CD14-positive monocyte (primary cell): Measurements from ENCODE around the gene PARVB. TPM values are rescaled to one million over a fixed set of nuclear protein-coding genes. Genes with fewer than 3 reads are reported as not detected.

ENCODE experiments used
- DNase-seq, 3 donors: peaks; one replicate each; pipeline ENCODE4 v3.0.0-alpha.2; 2011 to 2022
- H2AFZ ChIP-seq: 2 replicates; pipeline ENCODE4 v1.6.0; 2012; ENCODE audit warnings: mild to moderate bottlenecking, low read depth, low read length, inconsistent platforms; ENCODE audit not compliant: insufficient read depth, poor library complexity, severe bottlenecking
- H3K27ac ChIP-seq, 2 donors: 1 replicate in 1 of 2; 2 replicates in 1 of 2; pipeline ENCODE4 v1.5.1; 2012 to 2013; ENCODE audit warnings: low read length in 2 of 2, control low read depth in 1 of 2, inconsistent platforms in 1 of 2, low read depth in 1 of 2, mild to moderate bottlenecking in 1 of 2
- H3K27me3 ChIP-seq, 2 donors: one replicate each; pipeline versions ENCODE4 v1.6.0 to v1.6.1; 2011 to 2013; ENCODE audit warnings: low read length in 2 of 2; ENCODE audit not compliant: control insufficient read depth in 2 of 2, insufficient read depth in 2 of 2
- H3K36me3 ChIP-seq, 2 donors: replicated peaks in 1 of 2; 1 replicate in 1 of 2; 2 replicates in 1 of 2; pipeline versions ENCODE4 v1.5.1 to v1.6.1; 2012 to 2013; ENCODE audit warnings: low read length in 2 of 2, control low read depth in 1 of 2, inconsistent platforms in 1 of 2, mild to moderate bottlenecking in 1 of 2; ENCODE audit not compliant: insufficient read depth in 2 of 2, control insufficient read depth in 1 of 2
- H3K4me1 ChIP-seq, 2 donors: 1 replicate in 1 of 2; 2 replicates in 1 of 2; pipeline versions ENCODE4 v1.5.1 to v1.6.1; 2012 to 2013; ENCODE audit warnings: low read length in 2 of 2, control low read depth in 1 of 2, inconsistent platforms in 1 of 2, mild to moderate bottlenecking in 1 of 2, moderate library complexity in 1 of 2; ENCODE audit not compliant: insufficient read depth in 2 of 2, control insufficient read depth in 1 of 2
- H3K4me2 ChIP-seq: replicated peaks from 2 replicates; pipeline ENCODE3; 2012; ENCODE audit warnings: low read length, moderate library complexity, mild to moderate bottlenecking; ENCODE audit not compliant: poor library complexity, severe bottlenecking; ENCODE audit errors: extremely low read depth
- H3K4me3 ChIP-seq, 3 experiments: fragments of 200-600 bp in 1 of 3; sonication (generic) in 1 of 3; replicated peaks in 1 of 3; 1 replicate in 2 of 3; 2 replicates in 1 of 3; pipeline ENCODE4 v1.5.1; 2011 to 2013; ENCODE audit warnings: low read length in 3 of 3, mild to moderate bottlenecking in 3 of 3, control low read depth in 2 of 3, low read depth in 2 of 3, inconsistent platforms in 1 of 3, moderate library complexity in 1 of 3
- H3K79me2 ChIP-seq: 2 replicates; pipeline ENCODE4 v1.6.0; 2012; ENCODE audit warnings: mild to moderate bottlenecking, control low read depth, inconsistent platforms, low read length, moderate library complexity; ENCODE audit not compliant: insufficient read depth
- H3K9ac ChIP-seq: 2 replicates; pipeline ENCODE4 v1.6.0; 2017; ENCODE audit warnings: low read length, mild to moderate bottlenecking; ENCODE audit not compliant: insufficient read depth, poor library complexity, severe bottlenecking
- H3K9me3 ChIP-seq, 2 donors: replicated peaks in 1 of 2; 1 replicate in 1 of 2; 2 replicates in 1 of 2; pipeline versions ENCODE4 v1.5.1 to v1.6.1; 2012 to 2013; ENCODE audit warnings: low read length in 2 of 2, control low read depth in 1 of 2; ENCODE audit not compliant: control insufficient read depth in 1 of 2, insufficient read depth in 1 of 2
- H4K20me1 ChIP-seq: 2 replicates; pipeline ENCODE4 v1.6.0; 2012; ENCODE audit warnings: mild to moderate bottlenecking, low read length, control low read depth, moderate library complexity; ENCODE audit not compliant: insufficient read depth
- H3K27ac Mint-ChIP-seq, 7 donors: one replicate each; pipeline ENCODE4 v1.8.0; 2020; ENCODE audit warnings: mild to moderate bottlenecking in 7 of 7, mixed read lengths in 7 of 7, moderate library complexity in 6 of 7, inconsistent platforms in 2 of 7
- H3K27me3 Mint-ChIP-seq, 3 donors: one replicate each; pipeline ENCODE4 v1.8.0; 2021 to 2022; ENCODE audit warnings: low read depth in 3 of 3, mild to moderate bottlenecking in 3 of 3, mixed read lengths in 3 of 3, moderate library complexity in 3 of 3, inconsistent platforms in 1 of 3
- H3K36me3 Mint-ChIP-seq, 2 donors: one replicate each; pipeline ENCODE4 v1.8.0; 2020; ENCODE audit warnings: mixed read lengths in 2 of 2, inconsistent platforms in 1 of 2, mild to moderate bottlenecking in 1 of 2
- H3K4me1 Mint-ChIP-seq: one replicate; pipeline ENCODE4 v1.8.0; 2020; ENCODE audit warnings: mild to moderate bottlenecking, mixed read lengths
- H3K4me3 Mint-ChIP-seq, 2 donors: one replicate each; pipeline ENCODE4 v1.8.0; 2020; ENCODE audit warnings: mild to moderate bottlenecking in 2 of 2, mixed read lengths in 2 of 2, moderate library complexity in 1 of 2
- H3K9me3 Mint-ChIP-seq, 7 donors: one replicate each; pipeline ENCODE4 v1.8.0; 2020 to 2022; ENCODE audit warnings: mixed read lengths in 7 of 7, mild to moderate bottlenecking in 6 of 7, moderate library complexity in 6 of 7, inconsistent platforms in 2 of 7
- CTCF ChIP-seq: fragments of 200-600 bp; IDR thresholded peaks from one replicate; pipeline ENCODE4 v1.8.0; 2022; ENCODE audit warnings: antibody characterized with exemption, mild to moderate bottlenecking
- WGBS: methylation state at CpG from one replicate; pipeline ENCODE4 v1.1.5; 2013; ENCODE audit warnings: missing lambda C conversion rate; ENCODE audit not compliant: insufficient coverage; 5-methylcytosine and 5-hydroxymethylcytosine counted together
- intact Hi-C, 2 donors: fragments of 100-400 bp; cut with micrococcal nuclease; formaldehyde crosslinking; loops; one replicate each; pipeline versions ENCODE4 v1.15.0 to v1.15.1; 2023
- polyA plus RNA-seq, 3 donors: library from polyadenylated mRNA; depleted of rRNA in 1 of 3; unstranded in 2 of 3; stranded (reverse) in 1 of 3; fragments of 300-500 nt in 2 of 3; fragments of >200 nt in 1 of 3; fragmentation: Illumina TruSeq in 2 of 3; gene quantifications; 1 replicate in 2 of 3; 2 replicates in 1 of 3; pipeline ENCODE4 v1.2.3, GENCODE V29; 2012 to 2021

The PARVB gene
- polyA plus RNA-seq, 3 donors = 13.4 to 38.5 (median 17.9) TPM

- H3K4me3 Mint-ChIP-seq = no peak overlapping the region
- 89% methylated on average over 6 of the region's 8 CpGs for WGBS
- H3K9ac ChIP-seq = no peak overlapping the region
- peaks cover 0 to 2% (median 0%) of the 10 kb centered on the region in 3 donors for H3K27me3 Mint-ChIP-seq
- H3K27me3 ChIP-seq = no peaks in the 10 kb centered on the region
- H2AFZ ChIP-seq = no peak overlapping the region
- no peaks in the 10 kb centered on the region for H3K4me1 ChIP-seq
- no peaks in the 10 kb centered on the region for H3K79me2 ChIP-seq
- H3K27ac Mint-ChIP-seq = no peak overlapping the region
- intact Hi-C loops = no loop called here
- H3K27ac ChIP-seq = no peak overlapping the region
- peaks cover 80 to 95% of the 10 kb centered on the region in 2 donors for H3K36me3 ChIP-seq
- no peak overlapping the region for H3K4me2 ChIP-seq
- peaks cover 87 to 97% of the 10 kb centered on the region in 2 donors for H3K36me3 Mint-ChIP-seq
- no peak for DNase-seq
- no peak for TF ChIP-seq CTCF
- H3K4me3 ChIP-seq = no peak overlapping the region
- H4K20me1 ChIP-seq = no peaks in the 10 kb centered on the region
- H3K9me3 Mint-ChIP-seq = peaks cover 0 to 2% (median 0%) of the 10 kb centered on the region in 7 donors
- H3K4me1 Mint-ChIP-seq = peaks cover under 1% of the 10 kb centered on the region
- no peaks in the 10 kb centered on the region for H3K9me3 ChIP-seq
Measured at GRCh38 chr22:43988116-43988820, 35.8 kb upstream of the PARVB start.

GRCh38 chr22:43988960-43989359, 35.1 kb upstream of the PARVB start:
- Histone ChIP-seq H3K27me3 (no peaks in the 10 kb centered on the region), H3K9ac (no peak overlapping the region), H2AFZ (no peak overlapping the region), H3K4me1 (no peaks in the 10 kb centered on the region), H3K4me2 (no peak overlapping the region), H3K9me3 (no peaks in the 10 kb centered on the region), H3K79me2 (no peaks in the 10 kb centered on the region), H3K4me3 (no peak overlapping the region), H3K36me3 (peaks cover 73 to 92% of the 10 kb centered on the region in 2 donors), H4K20me1 (no peaks in the 10 kb centered on the region), H3K27ac (no peak overlapping the region)
- H3K27me3 Mint-ChIP-seq = peaks cover 0 to 2% (median 0%) of the 10 kb centered on the region in 3 donors
- intact Hi-C loops = no loop called here
- TF ChIP-seq CTCF = no peak
- H3K36me3 Mint-ChIP-seq = peaks cover 86 to 96% of the 10 kb centered on the region in 2 donors
- no peak overlapping the region for H3K4me3 Mint-ChIP-seq
- peaks cover 6% of the 10 kb centered on the region for H3K4me1 Mint-ChIP-seq
- H3K9me3 Mint-ChIP-seq = peaks cover 0 to 2% (median 0%) of the 10 kb centered on the region in 7 donors
- WGBS = 83% methylated on average over 2 of the region's 10 CpGs
- no peak for DNase-seq
- no peak overlapping the region for H3K27ac Mint-ChIP-seq
